ENCODE data around the gene NXNL1.
A peak's percentile ranks its signal among the peaks of the same experiment; 100 is the strongest.

The NXNL1 gene

DNA sequence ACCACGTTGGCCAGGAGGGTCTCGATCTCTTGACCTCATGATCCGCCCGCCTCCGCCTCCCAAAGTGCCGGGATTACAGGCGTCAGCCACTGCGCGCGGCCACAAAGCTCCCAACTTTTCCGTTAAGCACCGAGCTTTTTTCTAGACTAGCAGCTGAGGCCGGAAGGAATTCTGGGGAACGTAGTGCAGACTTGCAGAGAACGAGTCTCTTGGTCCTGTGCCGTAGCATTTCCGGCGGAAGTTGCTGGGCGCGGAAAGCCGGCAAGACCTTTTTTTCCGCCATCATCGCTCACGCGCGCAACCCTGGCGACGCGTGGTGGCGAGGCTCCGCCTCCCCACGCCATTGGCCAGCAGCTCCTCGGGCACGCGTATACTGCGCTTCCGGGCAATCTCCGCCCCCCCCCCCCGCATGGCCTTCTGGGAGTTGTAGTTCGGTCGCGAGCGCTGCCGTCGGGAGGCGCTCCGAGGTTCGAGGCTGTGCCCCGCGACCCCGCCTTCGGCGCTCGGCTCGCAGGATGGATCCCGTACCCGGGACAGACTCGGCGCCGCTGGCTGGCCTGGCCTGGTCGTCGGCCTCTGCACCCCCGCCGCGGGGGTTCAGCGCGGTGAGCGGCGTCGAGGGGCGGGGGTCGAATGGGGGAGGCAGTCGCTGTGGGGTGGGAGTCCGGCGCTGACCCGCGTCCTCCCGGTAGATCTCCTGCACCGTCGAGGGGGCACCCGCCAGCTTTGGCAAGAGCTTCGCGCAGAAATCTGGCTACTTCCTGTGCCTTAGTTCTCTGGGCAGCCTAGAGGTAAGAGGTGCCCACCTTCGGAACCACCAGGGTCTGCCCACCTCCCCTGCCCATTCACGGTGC is 40.9 kb downstream of the NXNL1 start, which contains the start of gene MVB12A:
MVB12A (plus strand) TSS at position 427 of the 854 bp plus-strand sequence; CDS start at position 516, 89 bp downstream.
- Histone ChIP-seq H3K9ac (ENCODE audit: insufficient read length) (peak within 1 kb of the TSS; percentile 85), H3K36me3 (ENCODE audit: insufficient read depth, low read length) (peaks cover 3% of the 10 kb centered on the region; the same call in 1 of the 2 replicates), H3K27ac (peak within 1 kb of the TSS; percentile 83), H3K4me3 (peak within 1 kb of the TSS; percentile 98), H3K9me3 (ENCODE audit: low read depth, low read length) (no peaks in the 10 kb centered on the region)
- DNase-seq (ENCODE audit: low read depth, low spot score), result peak; percentile 99
- TF ChIP-seq POLR2AphosphoS5 (IDR thresholded peaks at IDR 0.05; ENCODE audit: borderline replicate concordance, low read depth, low read length) (peak; percentile 69), FOXP2 (optimal IDR thresholded peaks at IDR 0.05; ENCODE audit: control extremely low read depth, extremely low read length, insufficient read depth) (no peak)

DNA sequence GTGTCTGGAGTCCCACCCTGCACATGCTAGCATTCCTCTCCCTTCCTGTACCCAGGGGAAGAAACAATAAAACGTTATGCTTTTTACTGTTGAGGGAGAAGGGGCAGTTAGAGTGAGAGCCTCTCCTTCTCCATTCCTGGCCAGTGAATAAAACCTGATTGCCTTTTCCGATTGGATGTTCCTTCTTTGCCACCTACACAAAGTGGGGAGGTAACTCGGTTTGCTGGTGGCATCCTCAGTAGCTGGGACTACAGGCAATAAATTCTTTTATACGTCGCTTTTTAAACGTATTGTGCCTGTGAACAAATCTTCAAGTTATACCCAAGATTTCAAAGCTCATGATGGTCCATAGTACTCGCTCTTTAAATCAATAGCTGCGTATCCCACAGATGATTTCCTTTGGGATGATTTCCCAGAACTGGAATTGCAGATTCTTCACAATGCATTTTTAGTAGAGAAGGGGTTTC is 41.5 kb downstream of the NXNL1 start:
- no peak for DNase-seq (ENCODE audit: low read depth, low spot score)
- TF ChIP-seq POLR2AphosphoS5 (IDR thresholded peaks at IDR 0.05; ENCODE audit: borderline replicate concordance, low read depth, low read length), result no peak
- no peak for TF ChIP-seq EZH2 (IDR thresholded peaks at IDR 0.05)
- TF ChIP-seq FOXP2 (optimal IDR thresholded peaks at IDR 0.05; ENCODE audit: control extremely low read depth, extremely low read length, insufficient read depth), result no peak
- Histone ChIP-seq H3K27ac (peak overlapping the region; percentile 83), H3K9me3 (ENCODE audit: low read depth, low read length) (no peaks in the 10 kb centered on the region), H3K9ac (ENCODE audit: insufficient read length) (peak overlapping the region; percentile 74), H3K4me3 (peak overlapping the region; percentile 98), H3K36me3 (ENCODE audit: insufficient read depth, low read length) (peaks cover 3% of the 10 kb centered on the region; the same call in 1 of the 2 replicates)

DNA sequence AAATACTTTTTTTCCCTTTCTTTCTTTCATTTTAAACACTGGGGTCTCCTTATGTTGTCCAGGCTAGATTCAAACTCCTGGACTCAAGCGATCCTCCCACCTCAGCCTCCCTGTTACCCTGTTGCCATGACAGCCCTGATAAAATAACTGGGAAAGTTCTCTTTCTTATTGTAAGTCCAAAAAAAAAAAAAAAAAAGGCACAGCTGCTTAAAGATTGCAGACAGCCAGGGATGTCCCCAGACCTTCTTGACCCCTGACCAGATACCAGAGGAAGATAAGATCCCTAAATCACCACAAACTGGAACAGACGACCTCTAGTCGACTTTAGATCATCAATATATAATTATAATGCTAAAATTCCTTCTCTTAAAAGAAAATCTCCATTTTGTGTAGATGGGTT is 42.0 kb downstream of the NXNL1 start:
- TF ChIP-seq EZH2 (IDR thresholded peaks at IDR 0.05) (no peak), FOXP2 (optimal IDR thresholded peaks at IDR 0.05; ENCODE audit: control extremely low read depth, extremely low read length, insufficient read depth) (no peak), POLR2AphosphoS5 (IDR thresholded peaks at IDR 0.05; ENCODE audit: borderline replicate concordance, low read depth, low read length) (no peak)
- Histone ChIP-seq H3K4me3 (peak overlapping the region; percentile 98), H3K27ac (peak overlapping the region; percentile 83; the same call in 1 of the 2 replicates), H3K9me3 (ENCODE audit: low read depth, low read length) (no peaks in the 10 kb centered on the region), H3K9ac (ENCODE audit: insufficient read length) (peak overlapping the region; percentile 74), H3K36me3 (ENCODE audit: insufficient read depth, low read length) (peaks cover 3% of the 10 kb centered on the region; the same call in 1 of the 2 replicates)
- DNase-seq (ENCODE audit: low read depth, low spot score), result no peak

DNA sequence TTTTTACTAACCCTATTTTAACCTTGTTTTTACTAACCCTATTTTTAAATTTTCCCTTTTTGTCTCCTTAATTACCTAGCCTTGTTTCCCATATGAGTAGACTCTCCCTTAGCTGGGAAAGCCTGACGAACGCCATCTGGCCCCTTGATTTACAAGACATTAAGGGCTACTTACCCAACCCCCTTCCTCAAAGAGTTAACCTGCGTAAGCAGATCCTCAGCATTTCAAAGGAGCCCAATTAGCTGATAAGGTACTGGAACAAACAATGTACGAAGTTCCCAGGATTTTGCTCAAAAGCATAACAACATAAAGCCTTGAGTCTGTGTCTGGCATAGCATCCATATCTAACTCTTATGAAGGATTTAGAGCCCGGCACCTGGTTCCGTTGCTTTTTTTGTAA is 45.6 kb downstream of the NXNL1 start:
- Histone ChIP-seq H3K9ac (ENCODE audit: insufficient read length) (no peak overlapping the region), H3K27ac (no peak overlapping the region), H3K4me3 (no peak overlapping the region), H3K36me3 (ENCODE audit: insufficient read depth, low read length) (no peaks in the 10 kb centered on the region), H3K9me3 (ENCODE audit: low read depth, low read length) (no peaks in the 10 kb centered on the region)
- TF ChIP-seq EZH2 (IDR thresholded peaks at IDR 0.05) (no peak), FOXP2 (optimal IDR thresholded peaks at IDR 0.05; ENCODE audit: control extremely low read depth, extremely low read length, insufficient read depth) (no peak), POLR2AphosphoS5 (IDR thresholded peaks at IDR 0.05; ENCODE audit: borderline replicate concordance, low read depth, low read length) (no peak)
- DNase-seq (ENCODE audit: low read depth, low spot score), result no peak

DNA sequence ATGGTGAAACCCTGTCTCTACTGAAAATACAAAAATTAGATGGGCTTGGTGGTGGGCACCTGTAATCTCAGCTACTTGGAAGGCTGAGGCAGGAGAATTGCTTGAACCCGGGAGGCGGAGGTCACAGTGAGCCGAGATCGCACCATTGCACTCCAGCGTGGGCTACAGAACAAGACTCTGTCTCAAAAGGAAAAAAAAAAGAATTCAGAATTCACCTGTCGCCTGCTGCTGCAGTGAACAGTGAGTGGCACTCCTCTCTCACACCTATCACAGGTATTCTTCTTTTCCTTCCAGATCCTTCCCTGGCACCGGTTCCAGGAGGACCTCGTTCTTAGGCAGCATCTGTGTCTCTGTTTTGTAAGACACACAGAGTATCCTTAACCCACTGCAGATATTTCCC is 46.6 kb downstream of the NXNL1 start:
- Histone ChIP-seq H3K27ac (no peak overlapping the region), H3K4me3 (no peak overlapping the region), H3K9me3 (ENCODE audit: low read depth, low read length) (no peaks in the 10 kb centered on the region), H3K9ac (ENCODE audit: insufficient read length) (no peak overlapping the region), H3K36me3 (ENCODE audit: insufficient read depth, low read length) (no peaks in the 10 kb centered on the region)
- no peak for DNase-seq (ENCODE audit: low read depth, low spot score)
- no peak for TF ChIP-seq EZH2 (IDR thresholded peaks at IDR 0.05)
- TF ChIP-seq POLR2AphosphoS5 (IDR thresholded peaks at IDR 0.05; ENCODE audit: borderline replicate concordance, low read depth, low read length), result no peak
- no peak for TF ChIP-seq FOXP2 (optimal IDR thresholded peaks at IDR 0.05; ENCODE audit: control extremely low read depth, extremely low read length, insufficient read depth)

DNA sequence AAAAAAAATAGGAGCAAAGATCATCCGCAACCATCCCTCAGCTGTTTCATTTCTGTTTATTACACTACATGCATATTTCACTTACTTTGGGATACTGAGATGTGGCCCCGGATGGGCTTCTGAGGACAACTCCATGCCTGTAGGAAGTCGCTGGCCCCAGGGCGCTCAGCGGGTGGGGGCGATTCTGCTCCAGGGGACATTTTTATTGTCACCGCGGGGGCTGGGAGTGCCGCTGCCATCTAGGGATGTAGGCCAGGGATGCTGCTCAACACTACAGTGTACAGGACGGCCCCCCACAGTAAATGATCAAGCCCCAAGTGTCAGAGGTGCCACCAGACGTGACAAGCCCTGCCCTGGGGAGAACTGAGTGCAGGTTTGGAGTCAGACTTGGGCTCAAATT is 48.9 kb downstream of the NXNL1 start:
- Histone ChIP-seq H3K9ac (ENCODE audit: insufficient read length) (no peak overlapping the region), H3K27ac (no peak overlapping the region), H3K9me3 (ENCODE audit: low read depth, low read length) (no peaks in the 10 kb centered on the region), H3K36me3 (ENCODE audit: insufficient read depth, low read length) (no peaks in the 10 kb centered on the region), H3K4me3 (no peak overlapping the region)
- no peak for DNase-seq (ENCODE audit: low read depth, low spot score)
- TF ChIP-seq POLR2AphosphoS5 (IDR thresholded peaks at IDR 0.05; ENCODE audit: borderline replicate concordance, low read depth, low read length) (no peak), FOXP2 (optimal IDR thresholded peaks at IDR 0.05; ENCODE audit: control extremely low read depth, extremely low read length, insufficient read depth) (no peak), EZH2 (IDR thresholded peaks at IDR 0.05) (no peak)

DNA sequence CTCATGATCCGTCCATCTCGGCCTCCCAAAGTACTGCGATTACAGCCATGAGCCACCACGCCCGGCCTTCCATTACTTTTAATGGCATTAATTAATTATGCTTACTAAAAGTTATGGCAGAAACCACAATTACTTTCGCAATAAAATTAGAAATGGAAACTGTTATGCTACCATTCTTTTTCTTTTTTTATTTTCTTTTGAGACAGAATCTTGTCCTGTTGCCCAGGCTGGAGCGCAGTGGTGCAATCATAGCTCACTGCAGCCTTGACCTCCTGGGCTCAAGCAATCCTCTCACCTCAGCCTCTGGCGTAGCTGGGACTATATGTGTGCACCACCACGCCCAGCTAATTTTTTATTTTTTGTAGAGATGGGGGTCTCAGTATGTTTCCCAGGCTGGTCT is 50.7 kb downstream of the NXNL1 start:
- DNase-seq (ENCODE audit: low read depth, low spot score), result no peak
- Histone ChIP-seq H3K9me3 (ENCODE audit: low read depth, low read length) (no peaks in the 10 kb centered on the region), H3K36me3 (ENCODE audit: insufficient read depth, low read length) (no peaks in the 10 kb centered on the region), H3K9ac (ENCODE audit: insufficient read length) (no peak overlapping the region), H3K4me3 (no peak overlapping the region), H3K27ac (no peak overlapping the region)
- TF ChIP-seq FOXP2 (optimal IDR thresholded peaks at IDR 0.05; ENCODE audit: control extremely low read depth, extremely low read length, insufficient read depth) (no peak), EZH2 (IDR thresholded peaks at IDR 0.05) (no peak), POLR2AphosphoS5 (IDR thresholded peaks at IDR 0.05; ENCODE audit: borderline replicate concordance, low read depth, low read length) (no peak)

DNA sequence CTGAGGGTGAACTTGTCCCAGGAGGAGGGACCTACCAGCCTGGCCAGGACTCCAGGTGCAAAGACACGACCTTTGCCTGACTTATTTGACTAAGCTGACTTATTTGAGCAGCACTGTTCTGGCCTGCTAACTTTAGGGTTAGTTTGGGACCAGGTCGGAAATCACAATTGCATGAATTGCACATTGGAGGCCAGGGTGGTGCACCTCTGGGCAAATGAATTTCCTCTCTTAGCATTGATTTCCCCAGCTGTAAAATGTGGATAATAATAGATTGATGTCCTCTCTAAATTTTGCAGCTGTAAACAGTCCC is 53.9 kb downstream of the NXNL1 start:
- H3K36me3 ChIP-seq (ENCODE audit: insufficient read depth, low read length), result no peaks in the 10 kb centered on the region
- no peak overlapping the region for H3K9ac ChIP-seq (ENCODE audit: insufficient read length)
- DNase-seq (ENCODE audit: low read depth, low spot score), result no peak
- no peak overlapping the region for H3K4me3 ChIP-seq
- no peak overlapping the region for H3K27ac ChIP-seq
- TF ChIP-seq EZH2 (IDR thresholded peaks at IDR 0.05), result no peak
- no peak for TF ChIP-seq FOXP2 (optimal IDR thresholded peaks at IDR 0.05; ENCODE audit: control extremely low read depth, extremely low read length, insufficient read depth)
- no peak for TF ChIP-seq POLR2AphosphoS5 (IDR thresholded peaks at IDR 0.05; ENCODE audit: borderline replicate concordance, low read depth, low read length)
- H3K9me3 ChIP-seq (ENCODE audit: low read depth, low read length), result no peaks in the 10 kb centered on the region
